HCT116 (cell line): ENCODE measurements around the gene SMYD3. TPM values are rescaled to one million over a fixed set of nuclear protein-coding genes. Genes with fewer than 3 reads are reported as not detected.

ENCODE experiments used
- ATAC-seq: fragments of 200-7000 bp; cut with Tn5 transposase; 2 replicates; pipeline ENCODE4 v1.9.1; 2020; ENCODE audit warnings: mild to moderate bottlenecking, moderate library complexity
- BruUV-seq: library from RNA; stranded (reverse); fragments of 400-500 nt; replicated peaks from 2 replicates; lab custom pipeline; 2021; lab: Mats Ljungman, UMichigan
- CTCF ChIA-PET: fragments of 300-600 bp; sonication (Branson Sonifier 250); formaldehyde crosslinking; loops from one replicate; lab custom pipeline; 2021; ENCODE audit warnings: antibody characterized with exemption; lab: Charles Lee
- POLR2A ChIA-PET: fragments of 300-600, 350-600 bp; sonication (Branson Sonifier 250); formaldehyde crosslinking; loops from one replicate; lab custom pipeline; 2021; ENCODE audit warnings: antibody characterized with exemption; lab: Charles Lee
- RAD21 ChIA-PET, 2 experiments: fragments of 300-600 bp; sonication (Branson Sonifier 250); formaldehyde crosslinking; loops; one replicate each; lab custom pipeline; 2023; ENCODE audit warnings: low total read pairs in 2 of 2; ENCODE audit not compliant: uncharacterized antibody in 2 of 2, unreplicated experiment in 2 of 2, low non-redundant PET in 1 of 2; lab: Charles Lee
- DNase-seq: peaks from one replicate; pipeline ENCODE4 v3.0.0-alpha.2; 2010; ENCODE audit warnings: low read depth, low spot score
- H2AFZ ChIP-seq: fragments of 200-600 bp; shearing (Covaris generic), sonication (generic); 2 replicates; pipeline ENCODE4 v1.6.1; 2017; ENCODE audit warnings: low read depth, mixed run types, mixed read lengths, antibody characterized with exemption, low read length; ENCODE audit not compliant: poor library complexity, severe bottlenecking
- H3K27ac ChIP-seq: 2 replicates; pipeline ENCODE4 v1.5.1; 2012; ENCODE audit warnings: low read depth, low read length
- H3K27me3 ChIP-seq: fragments of 200-600 bp; sonication (generic); 2 replicates; pipeline ENCODE4 v1.6.1; 2016; ENCODE audit warnings: mixed run types, low read length, mixed read lengths; ENCODE audit not compliant: insufficient read depth
- H3K36me3 ChIP-seq, 2 experiments: fragments of 200-500 bp in 1 of 2; fragments of 200-600 bp in 1 of 2; sonication (Bioruptor generic) in 1 of 2; sonication (generic) in 1 of 2; 2 replicates each; pipeline versions ENCODE4 v1.5.1 to v1.6.1; 2014 to 2016; ENCODE audit warnings: low read length in 2 of 2, inconsistent platforms in 1 of 2, mixed read lengths in 1 of 2, mixed run types in 1 of 2; ENCODE audit not compliant: insufficient read depth in 2 of 2, control insufficient read depth in 1 of 2
- H3K4me1 ChIP-seq, 2 experiments: fragments of 200-600 bp in 1 of 2; sonication (generic) in 1 of 2; 2 replicates each; pipeline versions ENCODE4 v1.5.1 to v1.6.1; 2012 to 2017; ENCODE audit warnings: low read length in 2 of 2, inconsistent platforms in 1 of 2, mild to moderate bottlenecking in 1 of 2, mixed read lengths in 1 of 2, mixed run types in 1 of 2, moderate library complexity in 1 of 2; ENCODE audit not compliant: insufficient read depth in 2 of 2, control insufficient read depth in 1 of 2
- H3K4me2 ChIP-seq: fragments of 200-600 bp; sonication (generic); 2 replicates; pipeline ENCODE4 v1.6.1; 2017; ENCODE audit warnings: mixed run types, low read length, mixed read lengths
- H3K4me3 ChIP-seq, 2 experiments: fragments of 200-600 bp in 1 of 2; sonication (generic) in 1 of 2; replicated peaks in 1 of 2; 2 replicates each; pipeline ENCODE4 v1.5.1; 2011 to 2016; ENCODE audit warnings: low read length in 2 of 2, control low read depth in 1 of 2, low read depth in 1 of 2, mild to moderate bottlenecking in 1 of 2, mixed read lengths in 1 of 2, mixed run types in 1 of 2
- H3K79me2 ChIP-seq: fragments of 200-600 bp; sonication (generic); 2 replicates; pipeline ENCODE4 v1.6.1; 2017; ENCODE audit warnings: mild to moderate bottlenecking, mixed run types, low read length, moderate library complexity, mixed read lengths; ENCODE audit not compliant: insufficient read depth
- H3K9ac ChIP-seq: fragments of 200-600 bp; sonication (generic); 2 replicates; pipeline ENCODE4 v1.6.1; 2016; ENCODE audit warnings: low read length, mixed read lengths
- H3K9me2 ChIP-seq: fragments of 200-600 bp; sonication (generic), shearing (Covaris generic); 2 replicates; pipeline ENCODE4 v1.6.1; 2017; ENCODE audit warnings: mixed run types, mild to moderate bottlenecking, moderate library complexity; ENCODE audit not compliant: insufficient read depth
- H3K9me3 ChIP-seq, 2 experiments: fragments of 200-500 bp in 1 of 2; fragments of 200-600 bp in 1 of 2; sonication (Bioruptor generic) in 1 of 2; sonication (generic) in 1 of 2; 2 replicates each; pipeline ENCODE4 v1.6.1; 2014 to 2017; ENCODE audit warnings: low read length in 2 of 2, mixed read lengths in 2 of 2, inconsistent platforms in 1 of 2, low read depth in 1 of 2, mild to moderate bottlenecking in 1 of 2, mixed run types in 1 of 2, moderate library complexity in 1 of 2; ENCODE audit not compliant: control insufficient read depth in 1 of 2, insufficient read depth in 1 of 2
- H4K20me1 ChIP-seq: fragments of 200-600 bp; sonication (generic), shearing (Covaris generic); 2 replicates; pipeline ENCODE4 v1.6.1; 2017; ENCODE audit warnings: mixed run types, mild to moderate bottlenecking, moderate library complexity; ENCODE audit not compliant: insufficient read depth
- EGR1 ChIP-seq: IDR thresholded peaks from 2 replicates; pipeline ENCODE4 v1.6.1; 2012; ENCODE audit warnings: low read depth
- EZH2 ChIP-seq: fragments of 200-600 bp; sonication (generic); IDR thresholded peaks from 2 replicates; pipeline ENCODE4 v1.6.1; 2017; ENCODE audit warnings: antibody characterized with exemption, mixed run types
- JUND ChIP-seq: IDR thresholded peaks from 2 replicates; pipeline ENCODE4 v1.6.1; 2012
- POLR2A ChIP-seq: IDR thresholded peaks from 2 replicates; pipeline ENCODE4 v1.7.0; 2011; ENCODE audit warnings: borderline replicate concordance; ENCODE audit not compliant: insufficient read depth, insufficient read length; ENCODE audit errors: extremely low read depth
- SIN3A ChIP-seq: IDR thresholded peaks from 2 replicates; pipeline ENCODE4 v1.6.1; 2012; ENCODE audit warnings: low read depth
- TCF7L2 ChIP-seq: IDR thresholded peaks from 2 replicates; pipeline ENCODE4 v1.7.0; 2011; ENCODE audit warnings: borderline replicate concordance, inconsistent platforms; ENCODE audit not compliant: insufficient read depth, insufficient read length; ENCODE audit errors: extremely low read depth
- ZFX ChIP-seq: fragments of 450-650 bp; IDR thresholded peaks from 2 replicates; pipeline ENCODE4 v1.6.1; 2017
- intact Hi-C: fragments of 100-400 bp; cut with micrococcal nuclease; formaldehyde crosslinking; loops from 2 replicates; pipeline ENCODE4 v1.10.0; 2022
- total RNA-seq: library from RNA; stranded (reverse); gene quantifications from one replicate; pipeline ENCODE4 v1.2.1, GENCODE V29; 2021; ENCODE audit not compliant: unreplicated experiment
- TF ChIP-seq, protein P1 (sequence below): IDR thresholded peaks from 2 replicates; pipeline ENCODE4 v1.6.1; 2012
- TF ChIP-seq, protein P2 (sequence below): IDR thresholded peaks from 2 replicates; pipeline ENCODE4 v1.6.1; 2011; ENCODE audit warnings: mild to moderate bottlenecking, low read length, moderate library complexity; ENCODE audit not compliant: insufficient replicate concordance; ENCODE audit errors: extremely low read depth
- TF ChIP-seq, protein P3 (sequence below), 3 experiments: fragments of 200-600 bp in 1 of 3; sonication (generic) in 1 of 3; IDR thresholded peaks in 2 of 3; conservative IDR thresholded peaks in 1 of 3; 2 replicates each; pipeline ENCODE4 v1.5.1; 2012 to 2017; ENCODE audit warnings: low read depth in 2 of 3, low read length in 2 of 3, antibody characterized with exemption in 1 of 3, borderline replicate concordance in 1 of 3, control low read depth in 1 of 3, mild to moderate bottlenecking in 1 of 3, mixed read lengths in 1 of 3, mixed run types in 1 of 3, moderate library complexity in 1 of 3; ENCODE audit not compliant: insufficient read depth in 1 of 3

SMYD3 gene
- total RNA-seq, 1 experiment from 2014 or later, result 33.6 TPM

DNA sequence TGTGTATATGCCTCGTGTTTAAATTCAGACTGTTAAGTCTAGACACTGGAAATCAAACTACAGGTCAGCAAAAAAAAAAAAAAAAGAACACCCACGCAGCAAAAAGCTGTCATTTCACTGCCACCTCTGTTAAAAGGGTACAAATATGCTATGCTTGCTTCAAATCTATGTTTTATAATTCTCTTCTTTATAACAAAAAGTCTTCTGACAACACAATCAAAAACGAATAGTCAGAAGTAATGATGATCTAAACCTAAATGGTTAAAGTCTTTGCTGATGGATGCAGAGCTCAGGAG lies 438.9 kb downstream of the SMYD3 start:
- CTCF ChIA-PET, result no interaction called here
- H2AFZ ChIP-seq, result no peak overlapping the region

DNA sequence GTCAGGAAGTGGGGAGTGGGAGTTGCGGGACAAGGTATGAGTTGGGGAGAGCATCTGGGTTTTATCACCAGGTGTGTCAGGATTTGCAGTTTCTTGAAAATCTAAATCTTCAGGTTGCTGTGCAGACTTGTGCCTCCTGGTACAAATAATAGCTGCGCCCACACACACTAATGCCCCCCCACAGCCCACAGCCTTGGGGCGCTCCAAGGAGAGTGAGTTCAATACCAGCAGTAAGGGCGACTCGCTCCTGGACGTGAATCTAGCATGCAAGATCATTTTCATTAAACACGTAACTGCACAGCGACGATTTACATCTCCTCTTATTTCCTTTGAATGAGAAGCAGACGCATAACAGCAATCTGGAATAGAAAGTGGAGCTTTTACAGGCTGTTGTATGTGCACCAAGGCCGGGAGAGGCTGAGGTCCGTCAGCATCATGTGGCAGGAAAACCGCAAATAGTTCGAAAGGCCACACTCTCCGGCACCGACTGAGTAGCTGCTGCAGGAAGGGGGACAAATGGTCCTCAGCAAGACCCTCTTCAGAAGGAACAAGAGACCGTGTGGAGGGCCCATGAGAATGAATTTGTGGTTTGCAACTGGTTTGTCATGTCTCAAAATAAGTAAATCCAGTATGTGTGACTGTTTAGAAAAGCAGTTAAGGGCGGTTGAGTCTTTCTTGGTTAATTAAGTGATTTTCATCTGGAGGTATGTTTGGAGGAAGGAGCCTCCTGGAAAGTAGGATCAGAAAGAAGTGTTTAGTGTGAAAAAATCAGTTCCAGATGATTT lies 439.5 kb downstream of the SMYD3 start:
- Histone ChIP-seq H3K27ac (no peak overlapping the region), H3K27me3 (no peaks in the 10 kb centered on the region), H3K9ac (no peak overlapping the region), H3K9me3 (no peaks in the 10 kb centered on the region), H2AFZ (no peak overlapping the region), H3K9me2 (no peaks in the 10 kb centered on the region), H3K36me3 (no peaks in the 10 kb centered on the region), H3K4me2 (no peak overlapping the region), H3K79me2 (no peaks in the 10 kb centered on the region), H3K4me3 (no peak overlapping the region), H3K4me1 (no peaks in the 10 kb centered on the region), H4K20me1 (no peaks in the 10 kb centered on the region)
- DNase-seq (no peak), ATAC-seq (no peak)
- RAD21 ChIA-PET, result no interaction called here
- TF ChIP-seq EZH2, result no peak
- TF ChIP-seq, protein P1, sequence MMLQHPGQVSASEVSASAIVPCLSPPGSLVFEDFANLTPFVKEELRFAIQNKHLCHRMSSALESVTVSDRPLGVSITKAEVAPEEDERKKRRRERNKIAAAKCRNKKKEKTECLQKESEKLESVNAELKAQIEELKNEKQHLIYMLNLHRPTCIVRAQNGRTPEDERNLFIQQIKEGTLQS, result no peak
- TF ChIP-seq, protein P2, sequence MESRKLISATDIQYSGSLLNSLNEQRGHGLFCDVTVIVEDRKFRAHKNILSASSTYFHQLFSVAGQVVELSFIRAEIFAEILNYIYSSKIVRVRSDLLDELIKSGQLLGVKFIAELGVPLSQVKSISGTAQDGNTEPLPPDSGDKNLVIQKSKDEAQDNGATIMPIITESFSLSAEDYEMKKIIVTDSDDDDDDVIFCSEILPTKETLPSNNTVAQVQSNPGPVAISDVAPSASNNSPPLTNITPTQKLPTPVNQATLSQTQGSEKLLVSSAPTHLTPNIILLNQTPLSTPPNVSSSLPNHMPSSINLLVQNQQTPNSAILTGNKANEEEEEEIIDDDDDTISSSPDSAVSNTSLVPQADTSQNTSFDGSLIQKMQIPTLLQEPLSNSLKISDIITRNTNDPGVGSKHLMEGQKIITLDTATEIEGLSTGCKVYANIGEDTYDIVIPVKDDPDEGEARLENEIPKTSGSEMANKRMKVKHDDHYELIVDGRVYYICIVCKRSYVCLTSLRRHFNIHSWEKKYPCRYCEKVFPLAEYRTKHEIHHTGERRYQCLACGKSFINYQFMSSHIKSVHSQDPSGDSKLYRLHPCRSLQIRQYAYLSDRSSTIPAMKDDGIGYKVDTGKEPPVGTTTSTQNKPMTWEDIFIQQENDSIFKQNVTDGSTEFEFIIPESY, result no peak
- no peak for TF ChIP-seq JUND
- TF ChIP-seq EGR1, result no peak
- POLR2A ChIA-PET, result no interaction called here
- CTCF ChIA-PET, result no interaction called here
- intact Hi-C loops, result no loop called here
- no TSS peak for BruUV-seq

More for the DNA sequence above, 438.9 kb downstream of the SMYD3 start:
- Histone ChIP-seq H3K27ac (no peak overlapping the region), H3K4me3 (no peak overlapping the region), H3K79me2 (no peaks in the 10 kb centered on the region), H4K20me1 (no peaks in the 10 kb centered on the region), H3K9me2 (no peaks in the 10 kb centered on the region), H3K27me3 (no peaks in the 10 kb centered on the region), H3K9me3 (no peaks in the 10 kb centered on the region), H3K36me3 (no peaks in the 10 kb centered on the region), H3K4me2 (no peak overlapping the region), H3K4me1 (no peaks in the 10 kb centered on the region), H3K9ac (no peak overlapping the region)
- TF ChIP-seq POLR2A, result no peak
- TF ChIP-seq ZFX, result no peak
- TF ChIP-seq TCF7L2, result no peak
- TF ChIP-seq, protein P3, sequence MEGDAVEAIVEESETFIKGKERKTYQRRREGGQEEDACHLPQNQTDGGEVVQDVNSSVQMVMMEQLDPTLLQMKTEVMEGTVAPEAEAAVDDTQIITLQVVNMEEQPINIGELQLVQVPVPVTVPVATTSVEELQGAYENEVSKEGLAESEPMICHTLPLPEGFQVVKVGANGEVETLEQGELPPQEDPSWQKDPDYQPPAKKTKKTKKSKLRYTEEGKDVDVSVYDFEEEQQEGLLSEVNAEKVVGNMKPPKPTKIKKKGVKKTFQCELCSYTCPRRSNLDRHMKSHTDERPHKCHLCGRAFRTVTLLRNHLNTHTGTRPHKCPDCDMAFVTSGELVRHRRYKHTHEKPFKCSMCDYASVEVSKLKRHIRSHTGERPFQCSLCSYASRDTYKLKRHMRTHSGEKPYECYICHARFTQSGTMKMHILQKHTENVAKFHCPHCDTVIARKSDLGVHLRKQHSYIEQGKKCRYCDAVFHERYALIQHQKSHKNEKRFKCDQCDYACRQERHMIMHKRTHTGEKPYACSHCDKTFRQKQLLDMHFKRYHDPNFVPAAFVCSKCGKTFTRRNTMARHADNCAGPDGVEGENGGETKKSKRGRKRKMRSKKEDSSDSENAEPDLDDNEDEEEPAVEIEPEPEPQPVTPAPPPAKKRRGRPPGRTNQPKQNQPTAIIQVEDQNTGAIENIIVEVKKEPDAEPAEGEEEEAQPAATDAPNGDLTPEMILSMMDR (IDR thresholded peaks at IDR 0.05 in 2 of 3, conservative IDR thresholded peaks at IDR 0.05 in 1 of 3; ENCODE audit: borderline replicate concordance in 1 of 3, insufficient read depth in 1 of 3, low read depth in 2 of 3, low read length in 2 of 3), result no peak
- no peak for TF ChIP-seq SIN3A
- ChIA-PET POLR2A (no interaction called here), RAD21 (no interaction called here)
- no peak for DNase-seq
- intact Hi-C loops, result no loop called here
- ATAC-seq, result no peak
- no TSS peak for BruUV-seq
